ENCODE measurements around the gene GSX2. TPM values are rescaled to one million over a fixed set of nuclear protein-coding genes. Genes with fewer than 3 reads are reported as not detected.

The GSX2 gene
- total RNA-seq, 1 experiment from 2014 or later = not detected

DNA sequence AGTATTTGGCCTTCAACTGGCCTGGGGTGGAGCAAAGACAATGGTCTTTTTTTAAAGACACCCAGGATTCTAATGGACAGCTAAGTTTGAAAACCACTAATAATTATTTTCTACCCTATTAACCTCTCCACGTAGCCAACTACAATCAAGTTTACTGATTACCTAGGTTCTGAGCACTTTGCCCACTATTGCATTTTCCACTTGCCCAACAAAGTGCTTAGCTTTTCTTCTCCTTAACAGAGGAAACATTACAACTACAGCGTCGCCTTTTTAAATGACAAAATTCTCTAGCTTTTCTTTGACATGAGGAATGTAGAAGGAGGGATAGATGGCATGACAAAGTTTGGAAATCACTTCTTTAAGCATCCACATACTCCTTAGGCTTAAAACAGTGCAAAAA, 37.6 kb upstream of the GSX2 start:
- Histone ChIP-seq H3K9ac (ENCODE audit: low read length) (peak overlapping the region; percentile 87; the same call in 1 of the 2 replicates), H3K27me3 (ENCODE audit: insufficient read depth, low read length) (no peaks in the 10 kb centered on the region), H3K4me1 (ENCODE audit: control insufficient read depth in 1 of 2, insufficient read depth in 2 of 2, low read length in 2 of 2) (peaks cover 12 to 29% of the 10 kb centered on the region in 2 experiments), H3K79me2 (ENCODE audit: insufficient read depth, low read length) (peaks cover 67% of the 10 kb centered on the region), H3K9me3 (ENCODE audit: control insufficient read depth in 1 of 2, insufficient read depth in 1 of 2, low read depth in 1 of 2, low read length in 2 of 2) (no peaks in the 10 kb centered on the region), H3K27ac (ENCODE audit: low read depth, low read length) (no peak overlapping the region), H3K4me2 (ENCODE audit: low read length) (peak overlapping the region; percentile 92), H4K20me1 (ENCODE audit: insufficient read depth) (0 out of 2 replicates have a peak, but pooled peaks cover under 1% of the 10 kb centered on the region), H3K36me3 (ENCODE audit: control insufficient read depth in 1 of 2, insufficient read depth in 2 of 2, low read length in 2 of 2) (no peaks in the 10 kb centered on the region), H2AFZ (ENCODE audit: low read depth, low read length, poor library complexity, severe bottlenecking) (no peak overlapping the region), H3K4me3 (replicated peaks in 1 of 2; ENCODE audit: low read depth in 1 of 2, low read length in 2 of 2) (peak overlapping the region in 1 of 2 experiments; percentile 93; a peak in 1 of 4 replicates), H3K9me2 (ENCODE audit: insufficient read depth) (no peaks in the 10 kb centered on the region)
- CTCF ChIA-PET = no interaction called here
- BruUV-seq (replicated peaks) = no TSS peak
- TF ChIP-seq SRF (IDR thresholded peaks at IDR 0.05; ENCODE audit: low read depth) = no peak
- no peak for TF ChIP-seq EZH2 (IDR thresholded peaks at IDR 0.05)
- POLR2A ChIA-PET = no interaction called here
- ATAC-seq (no peak), DNase-seq (ENCODE audit: low read depth, low spot score) (no peak)
- intact Hi-C loops (cut with micrococcal nuclease) = no loop called here
- RAD21 ChIA-PET (ENCODE audit: low non-redundant PET in 1 of 2, low total read pairs in 2 of 2, uncharacterized antibody in 2 of 2, unreplicated experiment in 2 of 2) = no interaction called here

DNA sequence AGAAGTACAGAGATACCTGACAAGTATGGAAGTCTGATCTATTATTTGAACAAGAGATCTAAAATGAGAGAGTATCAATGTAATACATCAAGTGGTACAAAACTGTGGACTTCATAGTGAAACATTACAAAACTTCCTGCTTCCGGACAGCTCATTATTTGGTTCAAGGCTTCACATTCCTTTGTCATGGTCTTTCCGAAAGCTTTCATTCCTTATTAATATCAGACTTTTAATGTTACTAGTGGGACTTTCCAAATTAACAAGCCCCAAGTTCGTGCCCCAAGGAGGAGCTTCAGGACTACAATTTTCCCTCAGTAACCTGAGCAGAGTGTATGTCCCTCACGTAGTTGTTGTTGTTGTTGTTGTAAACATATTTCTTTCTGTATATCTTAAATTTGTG, 36.7 kb upstream of the GSX2 start:
- H3K27me3 ChIP-seq (ENCODE audit: insufficient read depth, low read length) = no peaks in the 10 kb centered on the region
- H4K20me1 ChIP-seq (ENCODE audit: insufficient read depth) = no peaks in the 10 kb centered on the region
- no TSS peak for BruUV-seq (replicated peaks)
- no peak for TF ChIP-seq SP1 (IDR thresholded peaks at IDR 0.05; ENCODE audit: low read depth)
- no peak for TF ChIP-seq SRF (IDR thresholded peaks at IDR 0.05; ENCODE audit: low read depth)
- no peak for TF ChIP-seq RAD21 (IDR thresholded peaks at IDR 0.05; ENCODE audit: low read depth)
- TF ChIP-seq, protein P1, sequence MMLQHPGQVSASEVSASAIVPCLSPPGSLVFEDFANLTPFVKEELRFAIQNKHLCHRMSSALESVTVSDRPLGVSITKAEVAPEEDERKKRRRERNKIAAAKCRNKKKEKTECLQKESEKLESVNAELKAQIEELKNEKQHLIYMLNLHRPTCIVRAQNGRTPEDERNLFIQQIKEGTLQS (IDR thresholded peaks at IDR 0.05) = no peak
- no peak for TF ChIP-seq EZH2phosphoT487 (IDR thresholded peaks at IDR 0.05; ENCODE audit: borderline replicate concordance)
- TF ChIP-seq ZNF274 (IDR thresholded peaks at IDR 0.05; ENCODE audit: low read depth, low read length) = no peak
- H3K36me3 ChIP-seq (ENCODE audit: control insufficient read depth in 1 of 2, insufficient read depth in 2 of 2, low read length in 2 of 2) = no peaks in the 10 kb centered on the region
- H3K4me1 ChIP-seq (ENCODE audit: control insufficient read depth in 1 of 2, insufficient read depth in 2 of 2, low read length in 2 of 2) = peaks cover 13 to 34% of the 10 kb centered on the region in 2 experiments
- peak overlapping the region; percentile 92 for H3K4me2 ChIP-seq (ENCODE audit: low read length)
- H2AFZ ChIP-seq (ENCODE audit: low read depth, low read length, poor library complexity, severe bottlenecking) = no peak overlapping the region
- no peaks in the 10 kb centered on the region for H3K9me2 ChIP-seq (ENCODE audit: insufficient read depth)
- peaks cover 59% of the 10 kb centered on the region for H3K79me2 ChIP-seq (ENCODE audit: insufficient read depth, low read length)
- POLR2A ChIA-PET = no interaction called here
- CTCF ChIA-PET = no interaction called here
- ATAC-seq (no peak), DNase-seq (ENCODE audit: low read depth, low spot score) (no peak)
- peak overlapping the region; percentile 92 to 93 for H3K4me3 ChIP-seq (replicated peaks in 1 of 2; ENCODE audit: low read depth in 1 of 2, low read length in 2 of 2)
- peak overlapping the region; percentile 87 for H3K9ac ChIP-seq (ENCODE audit: low read length)
- intact Hi-C loops (cut with micrococcal nuclease) = no loop called here
- RAD21 ChIA-PET (ENCODE audit: low non-redundant PET in 1 of 2, low total read pairs in 2 of 2, uncharacterized antibody in 2 of 2, unreplicated experiment in 2 of 2) = no interaction called here
- no peak overlapping the region for H3K27ac ChIP-seq (ENCODE audit: low read depth, low read length)
- H3K9me3 ChIP-seq (ENCODE audit: control insufficient read depth in 1 of 2, insufficient read depth in 1 of 2, low read depth in 1 of 2, low read length in 2 of 2) = no peaks in the 10 kb centered on the region

Data from HCT116 (cell line).